SK-N-SH treated with all-trans-retinoic acid at 6 μM for 48 hours (cell line): ENCODE measurements around the gene TSEN34.
A peak's percentile ranks its signal among the peaks of the same experiment; 100 is the strongest.
"Not testable (repeated sequence)": the region's sequence is repeated elsewhere in the genome, so short reads cannot be mapped to it uniquely, and the experiment has no call there.

Source experiments
- ATAC-seq: fragments of 200-7000 bp; cut with Tn5 transposase; 3 replicates; pipeline ENCODE4 v1.9.1; 2020; ENCODE audit warnings: mild to moderate bottlenecking, moderate library complexity
- ARNTL ChIP-seq: fragments of 450-650 bp; formaldehyde crosslinking; IDR thresholded peaks from 2 replicates; pipeline ENCODE4 v1.5.0; 2020; ENCODE audit warnings: low read depth, mild to moderate bottlenecking, moderate library complexity, borderline replicate concordance
- BACH2 ChIP-seq: fragments of 250-450 bp; sonication (Bioruptor Pico); IDR thresholded peaks from 2 replicates; pipeline ENCODE4 v1.9.0; 2021; ENCODE audit warnings: mild to moderate bottlenecking, borderline replicate concordance
- CREB5 ChIP-seq: fragments of 250-450 bp; sonication (Bioruptor Pico); IDR thresholded peaks from 2 replicates; pipeline ENCODE4 v1.5.1; 2020; ENCODE audit warnings: low read depth, mild to moderate bottlenecking, moderate library complexity
- CSDC2 ChIP-seq: fragments of 250-450 bp; sonication (Bioruptor Pico); IDR thresholded peaks from 2 replicates; pipeline ENCODE4 v1.5.0; 2020; ENCODE audit warnings: mild to moderate bottlenecking, moderate library complexity
- CSRNP3 ChIP-seq: fragments of 250-450 bp; sonication (Bioruptor Pico); IDR thresholded peaks from 2 replicates; pipeline ENCODE4 v1.5.1; 2021; ENCODE audit warnings: mild to moderate bottlenecking, moderate library complexity
- ISL1 ChIP-seq: fragments of 250-450 bp; sonication (Bioruptor Pico); IDR thresholded peaks from 2 replicates; pipeline ENCODE4 v2.1.2; 2022; ENCODE audit warnings: mild to moderate bottlenecking, moderate library complexity
- OSR1 ChIP-seq: fragments of 250-450 bp; sonication (Bioruptor Pico); IDR thresholded peaks from 2 replicates; pipeline ENCODE4 v1.8.0; 2022; ENCODE audit warnings: moderate library complexity, mild to moderate bottlenecking, inconsistent platforms
- PATZ1 ChIP-seq: fragments of 250-450 bp; sonication (Bioruptor Pico); IDR thresholded peaks from 2 replicates; pipeline ENCODE4 v1.8.0; 2020; ENCODE audit warnings: mild to moderate bottlenecking, moderate library complexity, borderline replicate concordance
- POU6F1 ChIP-seq: fragments of 250-450 bp; sonication (Bioruptor Pico); IDR thresholded peaks from 2 replicates; pipeline ENCODE4 v1.8.0; 2021; ENCODE audit warnings: low read depth, mild to moderate bottlenecking, moderate library complexity, borderline replicate concordance
- RARB ChIP-seq: fragments of 250-450 bp; sonication (Bioruptor Pico); IDR thresholded peaks from 2 replicates; pipeline ENCODE4 v1.8.0; 2021; ENCODE audit warnings: mild to moderate bottlenecking, moderate library complexity
- SNAI2 ChIP-seq: fragments of 250-450 bp; sonication (Bioruptor Pico); IDR thresholded peaks from 2 replicates; pipeline ENCODE4 v1.5.0; 2020; ENCODE audit warnings: mild to moderate bottlenecking, moderate library complexity
- TCF4 ChIP-seq: fragments of 250-450 bp; sonication (Bioruptor Pico); IDR thresholded peaks from 2 replicates; pipeline ENCODE4 v1.8.0; 2021; ENCODE audit warnings: mild to moderate bottlenecking, moderate library complexity, borderline replicate concordance
- TOX ChIP-seq: fragments of 250-450 bp; sonication (Bioruptor Pico); IDR thresholded peaks from 2 replicates; pipeline ENCODE4 v1.8.0; 2021; ENCODE audit warnings: mild to moderate bottlenecking, moderate library complexity, borderline replicate concordance
- ZFP3 ChIP-seq: fragments of 250-450 bp; sonication (Bioruptor Pico); IDR thresholded peaks from 2 replicates; pipeline ENCODE4 v1.5.0; 2020; ENCODE audit warnings: mild to moderate bottlenecking, moderate library complexity
- ZFP30 ChIP-seq: fragments of 450-650 bp; formaldehyde crosslinking; IDR thresholded peaks from 2 replicates; pipeline ENCODE4 v1.5.0; 2022; ENCODE audit warnings: mild to moderate bottlenecking, moderate library complexity
- ZNF565 ChIP-seq: fragments of 450-650 bp; formaldehyde crosslinking; conservative IDR thresholded peaks from 2 replicates; pipeline ENCODE4 v1.5.0; 2020; ENCODE audit warnings: low read depth, mild to moderate bottlenecking, moderate library complexity
- ZNF70 ChIP-seq: fragments of 450-650 bp; formaldehyde crosslinking; IDR thresholded peaks from 2 replicates; pipeline ENCODE4 v1.5.0; 2020; ENCODE audit warnings: mild to moderate bottlenecking, moderate library complexity
- ZNF8 ChIP-seq: fragments of 450-650 bp; formaldehyde crosslinking; IDR thresholded peaks from 2 replicates; pipeline ENCODE4 v1.5.0; 2020; ENCODE audit warnings: mild to moderate bottlenecking, moderate library complexity

Gene TSEN34

GRCh38 chr19:54169149-54169740 is 21.9 kb upstream of the TSEN34 start:
- no peak for ATAC-seq
- no peak for TF ChIP-seq OSR1 (CRISPR knock-in tag)
- no peak for TF ChIP-seq ZNF8 (CRISPR knock-in tag)
- TF ChIP-seq ISL1 (CRISPR knock-in tag) = no peak
- no peak for TF ChIP-seq TOX (CRISPR knock-in tag)
- TF ChIP-seq ZFP30 (CRISPR knock-in tag) = no peak
- no peak for TF ChIP-seq SNAI2 (CRISPR knock-in tag)
- TF ChIP-seq CSDC2 (CRISPR knock-in tag) = no peak
- no peak for TF ChIP-seq ZNF565 (CRISPR knock-in tag)

GRCh38 chr19:54171736-54172431 is 19.2 kb upstream of the TSEN34 start:
- ATAC-seq = not testable (repeated sequence)

- TF ChIP-seq POU6F1 (CRISPR knock-in tag) = no peak
- no peak for TF ChIP-seq CSDC2 (CRISPR knock-in tag)
- no peak for TF ChIP-seq ZNF70
- TF ChIP-seq PATZ1 (CRISPR knock-in tag) = no peak
- no peak for TF ChIP-seq ZNF8 (CRISPR knock-in tag)
- no peak for TF ChIP-seq BACH2 (CRISPR knock-in tag)
- TF ChIP-seq ISL1 (CRISPR knock-in tag) = no peak
- TF ChIP-seq ZFP3 = no peak
- TF ChIP-seq TCF4 (CRISPR knock-in tag) = no peak
- TF ChIP-seq ARNTL (CRISPR knock-in tag) = no peak
- TF ChIP-seq OSR1 (CRISPR knock-in tag) = no peak
- no peak for TF ChIP-seq RARB
- TF ChIP-seq CSRNP3 = no peak
- no peak for TF ChIP-seq ZFP30 (CRISPR knock-in tag)
- no peak for TF ChIP-seq TOX (CRISPR knock-in tag)
- ATAC-seq = peak; percentile 56
Measured at GRCh38 chr19:54172471-54173358, 18.4 kb upstream of the TSEN34 start, which contains the start of gene TMC4. TSS of gene TMC4 (minus strand) at chr19:54173160. CDS start at chr19:54173117, 43 bp downstream.

- TF ChIP-seq ZFP30 (CRISPR knock-in tag) (no peak), CSRNP3 (no peak), CREB5 (no peak), BACH2 (CRISPR knock-in tag) (no peak), ARNTL (CRISPR knock-in tag) (no peak), ZFP3 (no peak)
- no peak for ATAC-seq
Measured at GRCh38 chr19:54173359-54173699, 17.8 kb upstream of the TSEN34 start.
